ENCODE data around the gene ECEL1. TPM values are rescaled to one million over a fixed set of nuclear protein-coding genes. Genes with fewer than 3 reads are reported as not detected.

Gene ECEL1
- total and polyA plus RNA-seq, 8 donors, result 0.35 to 1.1 TPM; not detected in 6

DNA sequence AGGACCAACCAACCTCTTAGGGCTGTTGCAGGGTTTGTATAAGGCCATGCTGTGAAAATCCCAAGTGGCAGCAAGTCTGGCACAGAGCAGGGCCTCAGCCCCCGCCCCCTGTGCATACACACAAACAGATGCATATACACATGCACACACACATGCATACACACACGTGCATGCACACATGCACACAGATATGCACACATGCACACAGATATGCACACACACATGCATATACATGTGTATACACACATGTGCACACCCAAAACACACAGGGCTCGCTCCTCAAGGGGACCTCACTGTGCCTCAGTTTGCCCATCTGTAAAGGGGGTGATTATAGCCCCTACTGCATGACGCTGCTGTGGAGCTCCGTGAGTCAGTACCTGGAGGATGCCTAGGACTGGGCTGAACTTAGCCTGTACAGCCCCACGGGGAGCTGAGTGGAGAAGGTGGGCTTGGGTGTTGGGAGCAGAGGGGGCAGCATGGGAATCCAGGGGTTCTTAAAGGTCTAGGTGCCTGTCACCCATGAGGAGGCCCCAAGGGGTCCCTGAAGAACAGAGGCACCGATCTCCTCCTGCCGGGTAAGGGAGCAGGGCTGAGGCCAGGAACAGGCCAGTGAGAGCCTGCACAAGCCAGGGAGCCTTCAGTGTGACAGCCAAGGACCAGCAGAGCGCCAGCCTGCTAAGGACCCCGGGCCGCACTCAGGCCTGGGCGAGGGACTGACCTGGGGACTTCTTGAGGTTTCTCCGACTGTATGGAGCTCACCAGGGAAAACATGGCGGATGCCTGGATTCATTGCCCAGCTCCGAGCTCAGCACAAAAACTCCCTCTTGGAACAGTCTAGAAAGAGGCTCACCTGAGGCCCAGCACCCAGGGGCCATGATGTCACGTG is 55.7 kb downstream of the ECEL1 start:
- Histone ChIP-seq H3K9me3 (no peaks in the 10 kb centered on the region), H3K4me1 (no peaks in the 10 kb centered on the region), H3K4me3 (no peak overlapping the region), H3K27me3 (peaks cover 0 to 9% (median 0%) of the 10 kb centered on the region in 3 donors), H3K36me3 (no peaks in the 10 kb centered on the region), H3K27ac (no peak overlapping the region)
- intact Hi-C loops (cut with DNase I; ENCODE audit: low total_unique reads), result no loop called here
- TF ChIP-seq CTCF (IDR thresholded peaks at IDR 0.05) (no peak), POLR2AphosphoS5 (IDR thresholded peaks at IDR 0.05) (no peak), POLR2A (IDR thresholded peaks at IDR 0.05) (no peak), EP300 (IDR thresholded peaks at IDR 0.05) (no peak)
- no peak for DNase-seq
- 80 to 89% (median 85%) methylated on average over 11 to 16 of the region's 16 CpGs for WGBS, 5 donors

Other genes with a start within 250 kb of the ECEL1 start
- gene ALPP, start 109.1 kb downstream of the ECEL1 start, total RNA-seq, result not detected
- gene ALPP, start 109.1 kb downstream of the ECEL1 start, polyA plus RNA-seq, result not detected
- gene ALPG, start 81.0 kb downstream of the ECEL1 start, total RNA-seq, result not detected
- gene ALPG, start 81.0 kb downstream of the ECEL1 start, polyA plus RNA-seq, result not detected
- gene ALPI, start 31.7 kb downstream of the ECEL1 start, total RNA-seq, result 10 to 100 TPM in 1 of 5 donors, 1 to 10 TPM in 1, not detected in 3; 1.4 to 12.3 TPM
- gene ALPI, start 31.7 kb downstream of the ECEL1 start, polyA plus RNA-seq, result not detected
- gene PRSS56, start 32.6 kb upstream of the ECEL1 start, total RNA-seq, result not detected
- not detected for gene PRSS56, start 32.6 kb upstream of the ECEL1 start, polyA plus RNA-seq
- gene CHRND, start 38.3 kb upstream of the ECEL1 start, total RNA-seq, result not detected
- gene CHRND, start 38.3 kb upstream of the ECEL1 start, polyA plus RNA-seq, result not detected
- not detected for gene CHRNG, start 51.9 kb upstream of the ECEL1 start, total RNA-seq
- gene CHRNG, start 51.9 kb upstream of the ECEL1 start, polyA plus RNA-seq, result not detected
- gene TIGD1, start 62.7 kb upstream of the ECEL1 start, total RNA-seq, result 10 to 100 TPM in 2 of 5 donors, 1 to 10 TPM in 3; 1.2 to 14.5 (median 7.2) TPM
- gene TIGD1, start 62.7 kb upstream of the ECEL1 start, polyA plus RNA-seq, result 1 to 10 TPM; 1.8 to 5.3 (median 4.8) TPM
- gene EIF4E2, start 62.9 kb upstream of the ECEL1 start, total RNA-seq, result 10 to 100 TPM in 4 of 5 donors, 1 to 10 TPM in 1; 2.3 to 45.2 (median 28.6) TPM
- gene EIF4E2, start 62.9 kb upstream of the ECEL1 start, polyA plus RNA-seq, result 10 to 100 TPM; 54.7 to 79.3 (median 69.2) TPM
- 10 to 100 TPM in 2 of 5 donors, 1 to 10 TPM in 2, not detected in 1; 2.8 to 49.1 (median 9.4) TPM for gene EFHD1, start 145.8 kb upstream of the ECEL1 start, total RNA-seq
- 10 to 100 TPM in 1 of 3 donors, 1 to 10 TPM in 2; 6.4 to 12.7 (median 7.4) TPM for gene EFHD1, start 145.8 kb upstream of the ECEL1 start, polyA plus RNA-seq
- gene GIGYF2, start 209.5 kb upstream of the ECEL1 start, total RNA-seq, result 100 to 1,000 TPM in 2 of 5 donors, 10 to 100 TPM in 3; 68.4 to 158 (median 87.4) TPM
- gene GIGYF2, start 209.5 kb upstream of the ECEL1 start, polyA plus RNA-seq, result 10 to 100 TPM in 1 of 3 donors, 1 to 10 TPM in 2; 7.1 to 17.0 (median 9.5) TPM

All from stomach (tissue), 9 donors.